ENCODE results near the gene PELO.

- TF ChIP-seq CTCF (IDR thresholded peaks at IDR 0.05) (no peak), POLR2A (IDR thresholded peaks at IDR 0.05) (no peak)
Measured at GRCh38 chr5:52799358-52799982, 11.8 kb downstream of the PELO start.
